HG02678 (cell line): ENCODE measurements around the gene ACTR8.

Experiments used
- ATAC-seq: cut with Tn5 transposase; IDR thresholded peaks from one replicate; pipeline ENCODE4 v1.9.1; 2021; ENCODE audit warnings: mild to moderate bottlenecking, moderate library complexity; ENCODE audit not compliant: unreplicated experiment

The ACTR8 gene

GRCh38 chr3:53817809-53818208, 64.1 kb downstream of the ACTR8 start:
- ATAC-seq: no peak

- no peak for ATAC-seq
These were observed 64.7 kb downstream of the ACTR8 start for GRCh38 chr3:53817211-53817610.
